Mesothelial cell of epicardium (in vitro differentiated cells): ENCODE measurements around the gene PLAC9. TPM values are rescaled to one million over a fixed set of nuclear protein-coding genes. Genes with fewer than 3 reads are reported as not detected.
A peak's percentile ranks its signal among the peaks of the same experiment; 100 is the strongest.
"Not testable (repeated sequence)": the region's sequence is repeated elsewhere in the genome, so short reads cannot be mapped to it uniquely, and the experiment has no call there.

Experiments
- DNase-seq, 2 experiments: peaks; one replicate each; pipeline ENCODE4 v3.0.0; 2021; ENCODE audit warnings: low spot score in 2 of 2; ENCODE audit not compliant: unreplicated experiment in 2 of 2
- H3K27ac Mint-ChIP-seq: 2 replicates; pipeline ENCODE4 v1.8.0; 2021; ENCODE audit warnings: mixed read lengths
- H3K27me3 Mint-ChIP-seq: 2 replicates; pipeline ENCODE4 v1.8.0; 2021; ENCODE audit warnings: low read depth, mixed read lengths
- H3K36me3 Mint-ChIP-seq: 2 replicates; pipeline ENCODE4 v1.8.0; 2021; ENCODE audit warnings: mixed read lengths
- H3K4me1 Mint-ChIP-seq: 2 replicates; pipeline ENCODE4 v1.8.0; 2021; ENCODE audit warnings: mixed read lengths
- H3K4me3 Mint-ChIP-seq: 2 replicates; pipeline ENCODE4 v1.8.0; 2021; ENCODE audit warnings: mild to moderate bottlenecking, moderate library complexity, mixed read lengths
- H3K9me3 Mint-ChIP-seq: 2 replicates; pipeline ENCODE4 v1.8.0; 2021; ENCODE audit warnings: mixed read lengths
- CTCF ChIP-seq: fragments of 200-600 bp; sonication (generic); IDR thresholded peaks from one replicate; pipeline ENCODE4 v1.5.0; 2021; ENCODE audit warnings: antibody characterized with exemption; ENCODE audit not compliant: unreplicated experiment
- total RNA-seq: library from RNA; stranded (reverse); gene quantifications from 3 replicates; pipeline ENCODE4 v1.2.1, GENCODE V29; 2021

Gene PLAC9
- total RNA-seq, 1 donor from 2014 or later: 25.1 TPM

- Mint-ChIP-seq H3K9me3 (peaks cover 5% of the 10 kb centered on the region), H3K27ac (no peak overlapping the region), H3K4me1 (no peaks in the 10 kb centered on the region), H3K4me3 (no peak overlapping the region), H3K27me3 (no peaks in the 10 kb centered on the region), H3K36me3 (no peaks in the 10 kb centered on the region)
- no peak for TF ChIP-seq CTCF
- no peak for DNase-seq
These were observed 10.3 kb upstream of the PLAC9 start for GRCh38 chr10:80122110-80122710.

- no peaks in the 10 kb centered on the region for H3K4me1 Mint-ChIP-seq
- no peak for TF ChIP-seq CTCF
These were observed 9.8 kb upstream of the PLAC9 start for GRCh38 chr10:80122746-80123145.

GRCh38 chr10:80126876-80127275 is 5.7 kb upstream of the PLAC9 start:
- Mint-ChIP-seq H3K27ac (no peak overlapping the region), H3K36me3 (no peaks in the 10 kb centered on the region), H3K27me3 (peaks cover 4% of the 10 kb centered on the region), H3K9me3 (no peaks in the 10 kb centered on the region), H3K4me1 (peaks cover 5% of the 10 kb centered on the region), H3K4me3 (no peak overlapping the region)
- TF ChIP-seq CTCF: no peak
- DNase-seq: no peak

More at GRCh38 chr10:80122746-80123145, 9.8 kb upstream of the PLAC9 start:
- no peaks in the 10 kb centered on the region for H3K27me3 Mint-ChIP-seq
- DNase-seq: no peak
- H3K27ac Mint-ChIP-seq: no peak overlapping the region
- H3K9me3 Mint-ChIP-seq: peaks cover 5% of the 10 kb centered on the region
- H3K36me3 Mint-ChIP-seq: no peaks in the 10 kb centered on the region
- no peak overlapping the region for H3K4me3 Mint-ChIP-seq

- Mint-ChIP-seq H3K27ac (no peak overlapping the region), H3K27me3 (peaks cover 13% of the 10 kb centered on the region), H3K9me3 (no peaks in the 10 kb centered on the region), H3K4me3 (peak overlapping the region; percentile 57), H3K36me3 (no peaks in the 10 kb centered on the region), H3K4me1 (peaks cover 22% of the 10 kb centered on the region)
- no peak for DNase-seq
- TF ChIP-seq CTCF: no peak
These were observed 1.0 kb upstream of the PLAC9 start for GRCh38 chr10:80131499-80131901.

- peak overlapping the region; percentile 90 for H3K27ac Mint-ChIP-seq
- H3K36me3 Mint-ChIP-seq: no peaks in the 10 kb centered on the region
- peak overlapping the region; percentile 80 for H3K4me3 Mint-ChIP-seq
- H3K4me1 Mint-ChIP-seq: peaks cover 30% of the 10 kb centered on the region
- DNase-seq: no peak
- peaks cover 13% of the 10 kb centered on the region for H3K27me3 Mint-ChIP-seq
- TF ChIP-seq CTCF: no peak
- H3K9me3 Mint-ChIP-seq: no peaks in the 10 kb centered on the region
These were observed 676 bp downstream of the PLAC9 start for GRCh38 chr10:80133206-80133605.

GRCh38 chr10:80133687-80134086 is 1.2 kb downstream of the PLAC9 start:
- Mint-ChIP-seq H3K4me1 (peaks cover 33% of the 10 kb centered on the region), H3K27ac (peak overlapping the region; percentile 21), H3K4me3 (peak overlapping the region; percentile 80), H3K27me3 (peaks cover 13% of the 10 kb centered on the region)
- H3K9me3 Mint-ChIP-seq, H3K36me3 Mint-ChIP-seq, DNase-seq: not testable (repeated sequence)
